Activated T-helper 9 cell treated with anti-CD3 and anti-CD28 coated beads, Interleukin-2, amount 50 U/mL, for 16 hours (primary cell): ENCODE data around the gene FGF22.
A peak's percentile ranks its signal among the peaks of the same experiment; 100 is the strongest.
"Not testable (repeated sequence)": the region's sequence is repeated elsewhere in the genome, so short reads cannot be mapped to it uniquely, and the experiment has no call there.

Experiments used
- DNase-seq: peaks from one replicate; pipeline ENCODE4 v3.0.0-alpha.2; 2020; ENCODE audit warnings: low read depth

Gene FGF22

GRCh38 chr19:639253-640160 lies at the start of gene FGF22:
Gene FGF22, plus strand, starts transcription at chr19:639879. Its CDS starts 47 bp downstream, at chr19:639926.
- DNase-seq: peak; percentile 95

GRCh38 chr19:590396-590745 lies 49.3 kb upstream of the FGF22 start:
- no peak for DNase-seq

GRCh38 chr19:590750-591098 lies 49.0 kb upstream of the FGF22 start:
- no peak for DNase-seq

- DNase-seq: no peak
Measured at GRCh38 chr19:591099-591958, 48.4 kb upstream of the FGF22 start.

GRCh38 chr19:592101-592500 lies 47.6 kb upstream of the FGF22 start:
- DNase-seq: no peak

- DNase-seq: no peak
Measured at GRCh38 chr19:593055-593454, 46.6 kb upstream of the FGF22 start.

- DNase-seq: no peak
Measured at GRCh38 chr19:593505-593904, 46.2 kb upstream of the FGF22 start.

GRCh38 chr19:594265-594870 lies 45.3 kb upstream of the FGF22 start:
- DNase-seq: no peak

GRCh38 chr19:595326-596262 lies 44.1 kb upstream of the FGF22 start:
- no peak for DNase-seq

GRCh38 chr19:596263-596655 lies 43.4 kb upstream of the FGF22 start:
- DNase-seq: no peak

GRCh38 chr19:597406-598315 lies 42.0 kb upstream of the FGF22 start:
- DNase-seq: no peak

GRCh38 chr19:601310-601709 lies 38.4 kb upstream of the FGF22 start:
- no peak for DNase-seq

GRCh38 chr19:601790-602189 lies 37.9 kb upstream of the FGF22 start:
- DNase-seq: no peak

GRCh38 chr19:602391-603301 lies 37.0 kb upstream of the FGF22 start:
- DNase-seq: no peak

GRCh38 chr19:603302-603639 lies 36.4 kb upstream of the FGF22 start:
- DNase-seq: not testable (repeated sequence)

- not testable (repeated sequence) for DNase-seq
Measured at GRCh38 chr19:603779-604178, 35.9 kb upstream of the FGF22 start.

- no peak for DNase-seq
Measured at GRCh38 chr19:604355-604754, 35.3 kb upstream of the FGF22 start.

GRCh38 chr19:605061-605971 lies 34.4 kb upstream of the FGF22 start:
- not testable (repeated sequence) for DNase-seq
